Epithelial cell of esophagus (primary cell): ENCODE results near the gene SFTPD.
"Not testable (repeated sequence)": the region's sequence is repeated elsewhere in the genome, so short reads cannot be mapped to it uniquely, and the experiment has no call there.

Source experiments
- DNase-seq: peaks from one replicate; pipeline ENCODE4 v3.0.0; 2010; ENCODE audit warnings: low read depth
- H3K4me3 ChIP-seq: 2 replicates; pipeline ENCODE4 v1.5.1; 2011; ENCODE audit warnings: mild to moderate bottlenecking, low read length, control low read depth
- TF ChIP-seq, protein P1 (sequence below): IDR thresholded peaks from 2 replicates; pipeline ENCODE4 v1.5.1; 2011; ENCODE audit warnings: low read depth, mild to moderate bottlenecking, low read length, control low read depth, inconsistent platforms; ENCODE audit not compliant: insufficient read depth; ENCODE audit errors: missing control alignments

The SFTPD gene

DNA sequence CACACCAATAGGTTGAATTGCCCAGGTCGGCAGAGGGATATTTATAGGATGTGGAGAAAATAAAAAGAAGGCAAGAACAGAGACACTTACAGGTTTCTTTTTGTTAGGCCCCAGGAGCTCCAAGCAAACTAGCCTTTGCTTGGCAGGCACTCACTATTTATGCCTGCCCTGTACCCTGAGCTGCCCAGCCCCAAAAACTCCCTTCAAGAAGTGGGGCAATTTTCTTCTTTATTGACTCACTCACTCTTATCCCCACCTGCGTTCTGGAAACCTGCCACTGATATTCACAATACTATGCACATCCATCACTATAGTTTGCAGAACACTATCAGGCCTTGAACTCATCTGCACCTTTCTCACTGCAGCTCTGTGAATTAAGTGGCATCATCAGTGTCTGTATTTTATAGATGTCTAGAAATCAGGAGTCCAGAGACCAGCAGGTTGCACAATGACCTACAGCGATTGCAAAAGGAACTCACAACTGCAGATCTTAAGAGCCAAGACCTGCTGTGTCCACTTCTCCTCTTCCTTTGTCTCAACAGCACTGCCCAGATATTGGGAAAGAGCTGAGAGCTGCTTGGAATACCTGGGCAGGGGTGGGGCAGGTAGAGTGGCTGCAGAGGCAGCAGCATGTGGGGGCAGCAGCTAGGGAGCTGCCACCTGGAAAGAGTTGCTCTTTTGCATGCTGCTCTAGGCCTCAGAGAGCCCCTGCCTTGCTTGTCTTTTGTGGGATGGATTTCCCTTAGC, at the start of gene SFTPD:
Gene SFTPD (minus strand): TSS at position 130 of the 747 bp plus-strand sequence. CDS start 2,446 bp downstream, outside the sequence.
- DNase-seq = peak; percentile 74
- H3K4me3 ChIP-seq = no peak within 1 kb of the TSS
- TF ChIP-seq, protein P1, sequence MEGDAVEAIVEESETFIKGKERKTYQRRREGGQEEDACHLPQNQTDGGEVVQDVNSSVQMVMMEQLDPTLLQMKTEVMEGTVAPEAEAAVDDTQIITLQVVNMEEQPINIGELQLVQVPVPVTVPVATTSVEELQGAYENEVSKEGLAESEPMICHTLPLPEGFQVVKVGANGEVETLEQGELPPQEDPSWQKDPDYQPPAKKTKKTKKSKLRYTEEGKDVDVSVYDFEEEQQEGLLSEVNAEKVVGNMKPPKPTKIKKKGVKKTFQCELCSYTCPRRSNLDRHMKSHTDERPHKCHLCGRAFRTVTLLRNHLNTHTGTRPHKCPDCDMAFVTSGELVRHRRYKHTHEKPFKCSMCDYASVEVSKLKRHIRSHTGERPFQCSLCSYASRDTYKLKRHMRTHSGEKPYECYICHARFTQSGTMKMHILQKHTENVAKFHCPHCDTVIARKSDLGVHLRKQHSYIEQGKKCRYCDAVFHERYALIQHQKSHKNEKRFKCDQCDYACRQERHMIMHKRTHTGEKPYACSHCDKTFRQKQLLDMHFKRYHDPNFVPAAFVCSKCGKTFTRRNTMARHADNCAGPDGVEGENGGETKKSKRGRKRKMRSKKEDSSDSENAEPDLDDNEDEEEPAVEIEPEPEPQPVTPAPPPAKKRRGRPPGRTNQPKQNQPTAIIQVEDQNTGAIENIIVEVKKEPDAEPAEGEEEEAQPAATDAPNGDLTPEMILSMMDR = no peak

GRCh38 chr10:79995979-79996634, 47.2 kb upstream of the SFTPD start:
- TF ChIP-seq, protein P1 = no peak
- no peak overlapping the region for H3K4me3 ChIP-seq
- no peak for DNase-seq

- no peak overlapping the region for H3K4me3 ChIP-seq
- TF ChIP-seq, protein P1 = no peak
- no peak for DNase-seq
Measured at GRCh38 chr10:79994556-79994955, 45.7 kb upstream of the SFTPD start.

DNA sequence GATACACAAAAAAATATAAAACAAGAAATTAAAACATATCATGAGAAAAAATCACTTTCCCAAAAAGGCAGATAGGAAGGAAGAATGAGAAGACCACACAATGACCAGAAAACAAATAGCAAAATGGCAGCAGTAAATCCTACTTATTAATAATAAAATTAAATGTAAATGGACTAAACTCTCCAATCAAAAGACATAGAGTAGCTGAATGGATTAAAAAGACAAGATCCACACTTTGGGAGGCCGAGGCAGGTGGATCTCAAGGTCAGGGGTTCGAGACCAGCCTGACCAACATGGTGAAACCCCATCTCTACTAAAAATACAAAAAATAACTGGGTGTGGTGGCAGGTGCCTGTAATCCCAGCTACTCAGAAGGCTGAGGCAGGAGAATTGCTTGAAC, 39.3 kb upstream of the SFTPD start:
- H3K4me3 ChIP-seq, DNase-seq: not testable (repeated sequence)

DNA sequence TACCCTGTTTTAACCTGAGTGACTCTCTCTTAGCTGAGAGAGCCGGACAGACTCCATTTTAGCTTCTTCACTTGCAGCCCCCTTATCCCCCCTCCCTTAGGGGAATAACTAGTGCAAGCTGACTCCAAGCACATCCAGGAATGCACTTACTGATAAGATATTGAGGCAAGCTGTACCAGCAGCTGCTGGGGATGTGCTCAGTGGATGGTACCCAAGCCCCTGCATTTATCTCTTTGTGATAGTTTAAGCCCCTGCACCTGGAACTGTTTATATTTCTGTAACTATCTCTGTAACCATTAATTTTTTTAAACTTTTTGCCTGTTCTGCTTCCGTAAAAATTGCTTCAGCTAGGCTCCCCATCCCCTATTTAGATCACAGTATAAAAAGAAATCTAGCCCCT, 37.8 kb upstream of the SFTPD start:
- not testable (repeated sequence) for DNase-seq, H3K4me3 ChIP-seq

GRCh38 chr10:79985481-79986072, 36.7 kb upstream of the SFTPD start:
- no peak overlapping the region for H3K4me3 ChIP-seq
- TF ChIP-seq, protein P1 = no peak
- DNase-seq = peak; percentile 52

GRCh38 chr10:79984851-79985250, 35.9 kb upstream of the SFTPD start:
- DNase-seq = peak; percentile 98
- TF ChIP-seq, protein P1 = no peak
- no peak overlapping the region for H3K4me3 ChIP-seq
